Smooth muscle cell (in vitro differentiated cells): ENCODE data around the gene RPP25L. TPM values are rescaled to one million over a fixed set of nuclear protein-coding genes. Genes with fewer than 3 reads are reported as not detected.

ENCODE experiments used
- DNase-seq: peaks from one replicate; lab custom pipeline; 2025; ENCODE audit not compliant: unreplicated experiment; lab: John Stamatoyannopoulos, UW
- H2AFZ ChIP-seq: fragments of 200-600 bp; sonication (generic); 2 replicates; pipeline ENCODE4 v1.6.0; 2016; ENCODE audit warnings: antibody characterized with exemption, low read depth, mild to moderate bottlenecking
- H3F3A ChIP-seq: fragments of 200-600 bp; sonication (generic); 2 replicates; pipeline ENCODE4 v1.6.0; 2017; ENCODE audit warnings: antibody characterized with exemption, low read depth
- H3K27ac ChIP-seq: fragments of 200-600 bp; sonication (generic); 2 replicates; pipeline ENCODE4 v1.5.1; 2016; ENCODE audit warnings: low read depth, mild to moderate bottlenecking
- H3K27me3 ChIP-seq: fragments of 200-600 bp; sonication (generic); 2 replicates; pipeline ENCODE4 v1.6.1; 2016; ENCODE audit warnings: low read depth, mild to moderate bottlenecking
- H3K36me3 ChIP-seq: fragments of 200-600 bp; sonication (generic); 2 replicates; pipeline ENCODE4 v1.5.1; 2016; ENCODE audit warnings: low read depth
- H3K4me1 ChIP-seq: fragments of 200-600 bp; sonication (generic); 2 replicates; pipeline ENCODE4 v1.5.1; 2016; ENCODE audit warnings: low read depth
- H3K4me2 ChIP-seq: fragments of 200-600 bp; sonication (generic); 2 replicates; pipeline ENCODE4 v1.6.0; 2016; ENCODE audit warnings: mild to moderate bottlenecking
- H3K4me3 ChIP-seq: fragments of 200-600 bp; sonication (generic); 2 replicates; pipeline ENCODE4 v1.5.1; 2016; ENCODE audit warnings: mild to moderate bottlenecking
- H3K79me2 ChIP-seq: fragments of 200-600 bp; sonication (generic); 2 replicates; pipeline ENCODE4 v1.6.0; 2016; ENCODE audit warnings: low read depth, mild to moderate bottlenecking
- H3K9ac ChIP-seq: fragments of 200-600 bp; sonication (generic); 2 replicates; pipeline ENCODE4 v1.6.0; 2016; ENCODE audit warnings: low read depth
- H3K9me3 ChIP-seq: fragments of 200-600 bp; sonication (generic); replicated peaks from 2 replicates; pipeline ENCODE4 v1.5.1; 2016; ENCODE audit warnings: low read depth
- H4K20me1 ChIP-seq: fragments of 200-600 bp; sonication (generic); 2 replicates; pipeline ENCODE4 v1.6.0; 2016; ENCODE audit warnings: low read depth
- WGBS: methylation state at CpG from one replicate; pipeline ENCODE4 v1.1.7; 2016; ENCODE audit warnings: low lambda C conversion rate; 5-methylcytosine and 5-hydroxymethylcytosine counted together
- polyA plus RNA-seq: library from polyadenylated mRNA; unstranded; fragments of >200 nt; fragmentation: Nextera tagmentation; extraction: Ambion mirVana; gene quantifications from 2 replicates; pipeline ENCODE4 v1.2.1, GENCODE V29; 2016
- total RNA-seq: library from RNA; depleted of rRNA; stranded (reverse); fragments of >200 nt; gene quantifications from 2 replicates; pipeline ENCODE4 v1.2.3, GENCODE V29; 2014
- TF ChIP-seq, protein P1 (sequence below): fragments of 200-600 bp; sonication (generic); IDR thresholded peaks from 2 replicates; pipeline ENCODE4 v1.5.1; 2017; ENCODE audit warnings: borderline replicate concordance, mild to moderate bottlenecking, antibody characterized with exemption; ENCODE audit not compliant: insufficient read depth, poor library complexity, severe bottlenecking

Gene RPP25L
- total and polyA plus RNA-seq, 2 experiments from 2014 or later = 10.9 to 27.5 TPM

DNA sequence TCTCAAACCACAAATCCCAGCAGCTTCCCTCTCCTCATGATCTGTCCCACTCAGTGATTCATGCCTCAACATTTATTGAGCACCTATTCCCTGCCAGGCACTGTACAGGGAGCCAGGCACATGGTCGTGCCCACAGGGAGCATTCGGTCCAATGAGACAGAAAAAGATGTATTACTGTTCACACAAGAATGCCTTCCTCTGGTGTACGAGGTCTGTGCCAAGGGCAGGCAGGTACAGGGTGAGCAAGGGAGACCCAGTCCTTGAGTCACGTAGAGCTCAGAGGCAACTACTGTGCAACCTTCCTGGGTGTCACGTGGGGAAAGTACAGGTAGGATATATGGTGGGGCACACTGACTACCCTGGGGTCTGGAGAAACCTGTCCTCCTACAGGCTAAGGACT lies 26.9 kb downstream of the RPP25L start:
- Histone ChIP-seq H3F3A (peaks cover 7% of the 10 kb centered on the region), H3K27me3 (peaks cover 8% of the 10 kb centered on the region), H3K9me3 (no peaks in the 10 kb centered on the region), H3K4me2 (no peak overlapping the region), H2AFZ (no peak overlapping the region), H4K20me1 (no peaks in the 10 kb centered on the region), H3K36me3 (no peaks in the 10 kb centered on the region), H3K79me2 (peaks cover 71% of the 10 kb centered on the region), H3K4me1 (peaks cover 14% of the 10 kb centered on the region), H3K9ac (no peak overlapping the region), H3K27ac (no peak overlapping the region), H3K4me3 (no peak overlapping the region)
- DNase-seq = no peak
- TF ChIP-seq, protein P1, sequence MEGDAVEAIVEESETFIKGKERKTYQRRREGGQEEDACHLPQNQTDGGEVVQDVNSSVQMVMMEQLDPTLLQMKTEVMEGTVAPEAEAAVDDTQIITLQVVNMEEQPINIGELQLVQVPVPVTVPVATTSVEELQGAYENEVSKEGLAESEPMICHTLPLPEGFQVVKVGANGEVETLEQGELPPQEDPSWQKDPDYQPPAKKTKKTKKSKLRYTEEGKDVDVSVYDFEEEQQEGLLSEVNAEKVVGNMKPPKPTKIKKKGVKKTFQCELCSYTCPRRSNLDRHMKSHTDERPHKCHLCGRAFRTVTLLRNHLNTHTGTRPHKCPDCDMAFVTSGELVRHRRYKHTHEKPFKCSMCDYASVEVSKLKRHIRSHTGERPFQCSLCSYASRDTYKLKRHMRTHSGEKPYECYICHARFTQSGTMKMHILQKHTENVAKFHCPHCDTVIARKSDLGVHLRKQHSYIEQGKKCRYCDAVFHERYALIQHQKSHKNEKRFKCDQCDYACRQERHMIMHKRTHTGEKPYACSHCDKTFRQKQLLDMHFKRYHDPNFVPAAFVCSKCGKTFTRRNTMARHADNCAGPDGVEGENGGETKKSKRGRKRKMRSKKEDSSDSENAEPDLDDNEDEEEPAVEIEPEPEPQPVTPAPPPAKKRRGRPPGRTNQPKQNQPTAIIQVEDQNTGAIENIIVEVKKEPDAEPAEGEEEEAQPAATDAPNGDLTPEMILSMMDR = no peak
- WGBS = 90% methylated on average over 5 of the region's 5 CpGs

DNA sequence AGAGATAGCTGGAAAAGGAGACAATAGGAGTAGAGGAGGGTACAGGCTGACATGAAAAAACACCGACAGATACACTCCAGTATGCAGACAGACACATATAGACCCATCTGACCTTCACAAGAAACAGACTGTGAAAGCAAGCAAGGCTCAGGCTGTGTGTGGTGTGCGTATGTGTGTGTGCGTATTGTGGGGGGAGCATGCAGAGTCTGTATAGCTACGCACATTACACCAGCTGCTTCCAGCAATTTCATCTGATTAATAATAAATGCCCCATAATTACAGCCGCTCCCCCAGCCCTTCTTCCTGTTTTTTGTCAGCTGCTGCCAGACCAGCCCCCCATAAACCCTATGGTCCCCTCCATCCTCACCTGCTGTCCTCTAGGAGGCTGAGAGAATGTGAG lies 29.1 kb downstream of the RPP25L start:
- Histone ChIP-seq H3K4me3 (no peak overlapping the region), H3K4me2 (no peak overlapping the region), H3K27ac (no peak overlapping the region), H3K79me2 (peaks cover 65% of the 10 kb centered on the region), H3K9ac (no peak overlapping the region), H4K20me1 (no peaks in the 10 kb centered on the region), H3F3A (peaks cover 7% of the 10 kb centered on the region), H3K4me1 (peaks cover 29% of the 10 kb centered on the region), H3K9me3 (no peaks in the 10 kb centered on the region), H3K36me3 (no peaks in the 10 kb centered on the region), H3K27me3 (peaks cover 9% of the 10 kb centered on the region), H2AFZ (no peak overlapping the region)
- 87% methylated on average over 5 of the region's 5 CpGs for WGBS
- DNase-seq = no peak
- TF ChIP-seq, protein P1 = no peak

DNA sequence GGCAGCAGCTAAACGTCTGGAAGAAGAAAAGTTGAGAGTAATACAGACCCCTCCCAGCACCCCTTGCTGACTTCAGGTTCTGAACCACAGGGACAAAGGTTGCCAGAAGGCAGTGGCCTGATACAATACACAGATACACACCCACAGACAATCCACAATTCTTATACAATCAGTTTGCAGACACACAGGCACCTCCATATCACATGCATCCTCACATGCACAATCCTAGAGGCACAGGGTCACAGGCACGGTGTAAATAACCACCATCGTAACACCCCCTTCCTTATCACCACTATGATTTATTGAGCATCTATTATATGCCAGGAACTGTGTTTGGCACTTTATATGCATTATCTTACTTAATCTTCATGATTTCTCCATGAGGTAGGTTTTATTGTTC lies 30.6 kb downstream of the RPP25L start:
- H3K27me3 ChIP-seq = peaks cover 9% of the 10 kb centered on the region
- no peak overlapping the region for H3K4me2 ChIP-seq
- peaks cover 3% of the 10 kb centered on the region for H4K20me1 ChIP-seq
- no peak overlapping the region for H3K9ac ChIP-seq
- H3K79me2 ChIP-seq = peaks cover 50% of the 10 kb centered on the region
- H3K36me3 ChIP-seq = no peaks in the 10 kb centered on the region
- TF ChIP-seq, protein P1 = no peak
- H3K27ac ChIP-seq = no peak overlapping the region
- 76% methylated on average over 3 of the region's 3 CpGs for WGBS
- H3F3A ChIP-seq = no peaks in the 10 kb centered on the region
- no peak overlapping the region for H2AFZ ChIP-seq
- no peak overlapping the region for H3K4me3 ChIP-seq
- no peak for DNase-seq
- peaks cover 40% of the 10 kb centered on the region for H3K4me1 ChIP-seq
- no peaks in the 10 kb centered on the region for H3K9me3 ChIP-seq

DNA sequence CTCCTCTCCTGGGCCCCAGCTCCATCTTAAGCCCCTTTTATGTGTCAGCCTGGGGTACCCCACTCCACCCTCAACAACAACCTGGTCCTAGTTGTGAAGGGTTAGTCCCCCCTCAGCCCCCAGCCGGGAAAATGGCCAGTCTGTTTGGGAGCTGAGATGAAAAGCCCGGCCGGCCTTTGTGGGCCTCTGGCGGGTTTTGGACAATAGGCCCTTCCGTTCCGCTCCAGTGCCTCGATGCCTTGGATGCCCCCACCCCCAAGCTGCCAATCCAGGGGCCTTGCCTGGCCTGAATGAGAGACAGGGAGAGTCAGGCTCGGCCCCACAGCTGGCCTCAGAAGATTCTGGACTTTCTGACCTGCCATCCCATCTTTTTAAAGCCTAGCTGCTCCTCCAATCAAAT lies 31.5 kb downstream of the RPP25L start:
- no peak overlapping the region for H3K4me3 ChIP-seq
- TF ChIP-seq, protein P1 = no peak
- H3K36me3 ChIP-seq = no peaks in the 10 kb centered on the region
- no peak overlapping the region for H3K4me2 ChIP-seq
- H3F3A ChIP-seq = peaks cover 4% of the 10 kb centered on the region
- peaks cover 41% of the 10 kb centered on the region for H3K79me2 ChIP-seq
- no peak overlapping the region for H3K9ac ChIP-seq
- 64% methylated on average over 8 of the region's 8 CpGs for WGBS
- H4K20me1 ChIP-seq = peaks cover 3% of the 10 kb centered on the region
- H2AFZ ChIP-seq = no peak overlapping the region
- H3K27me3 ChIP-seq = peaks cover 9% of the 10 kb centered on the region
- no peak overlapping the region for H3K27ac ChIP-seq
- DNase-seq = no peak
- H3K4me1 ChIP-seq = peaks cover 47% of the 10 kb centered on the region
- H3K9me3 ChIP-seq = no peaks in the 10 kb centered on the region
